HepG2 (cell line): ENCODE data around the gene SLCO2B1. TPM values are rescaled to one million over a fixed set of nuclear protein-coding genes. Genes with fewer than 3 reads are reported as not detected.

ENCODE experiments used
- KLF15 ChIP-seq: sonication (generic); formaldehyde crosslinking; IDR thresholded peaks from 2 replicates; pipeline ENCODE4 v1.8.1; 2023; ENCODE audit warnings: borderline replicate concordance, mild to moderate bottlenecking, inconsistent platforms, missing genetic modification reagents, mixed read lengths
- ONECUT2 ChIP-seq: sonication (generic); formaldehyde crosslinking; IDR thresholded peaks from 2 replicates; pipeline ENCODE4 v1.4.0; 2020; ENCODE audit warnings: missing genetic modification reagents
- ZBTB1 ChIP-seq: sonication (generic); formaldehyde crosslinking; IDR thresholded peaks from 2 replicates; pipeline ENCODE4 v1.4.0; 2020; ENCODE audit warnings: missing genetic modification reagents, borderline replicate concordance
- ZBTB7B ChIP-seq: sonication (generic); formaldehyde crosslinking; IDR thresholded peaks from 2 replicates; pipeline ENCODE4 v1.4.0; 2020; ENCODE audit warnings: missing genetic modification reagents
- ZNF207 ChIP-seq: fragments of 450-650 bp; IDR thresholded peaks from 2 replicates; pipeline ENCODE4 v1.6.1; 2016; ENCODE audit warnings: antibody characterized with exemption, borderline replicate concordance
- ZNF687 ChIP-seq: sonication (generic); formaldehyde crosslinking; IDR thresholded peaks from 2 replicates; pipeline ENCODE4 v1.5.1; 2020; ENCODE audit warnings: mild to moderate bottlenecking, missing genetic modification reagents, moderate library complexity
- ZNF883 ChIP-seq: sonication (generic); formaldehyde crosslinking; IDR thresholded peaks from 2 replicates; pipeline ENCODE4 v1.5.1; 2020; ENCODE audit warnings: mild to moderate bottlenecking, missing genetic modification reagents; ENCODE audit errors: not compliant biosample characterization
- ZSCAN25 ChIP-seq: sonication (generic); formaldehyde crosslinking; IDR thresholded peaks from 2 replicates; pipeline ENCODE4 v1.8.0; 2022; ENCODE audit warnings: mild to moderate bottlenecking, missing genetic modification reagents
- polyA plus RNA-seq, 8 experiments: library from polyadenylated mRNA; depleted of rRNA in 3 of 8; stranded (reverse) in 7 of 8; unstranded in 1 of 8; fragments of >200 nt; fragmentation: Illumina TruSeq in 4 of 8; extraction: Trizol in 4 of 8; gene quantifications; 2 replicates each; pipeline versions ENCODE4 v1.2.1 to v1.2.3, GENCODE V29; 2011 to 2016; ENCODE audit warnings: low read depth in 4 of 8, missing spikeins in 1 of 8, mixed read lengths in 1 of 8; ENCODE audit not compliant: insufficient read depth in 1 of 8
- total RNA-seq, 5 experiments: library from RNA; depleted of rRNA; stranded (reverse); fragments of >200 nt; fragmentation: Illumina TruSeq; extraction: Trizol; gene quantifications; 2 replicates each; pipeline ENCODE4 v1.2.3, GENCODE V29; 2016; ENCODE audit warnings: low read depth in 1 of 5
- TF ChIP-seq, protein P1 (sequence below): sonication (generic); formaldehyde crosslinking; IDR thresholded peaks from 2 replicates; pipeline ENCODE4 v1.4.0; 2020; ENCODE audit warnings: missing genetic modification reagents
- TF ChIP-seq, protein P2 (sequence below), 2 experiments: fragments of 450-650 bp in 1 of 2; sonication (generic) in 1 of 2; formaldehyde crosslinking; IDR thresholded peaks; 2 replicates each; pipeline versions ENCODE4 v1.5.0 to v1.8.0; 2020 to 2022; ENCODE audit warnings: mild to moderate bottlenecking in 1 of 2, missing genetic modification reagents in 1 of 2

SLCO2B1 gene
- total and polyA plus RNA-seq, 2 of the 13 experiments (the other 11 are each of a cell fraction or from before 2014, with no cell fraction given), result 15.3 to 19.8 TPM

GRCh38 chr11:75191330-75191717 is 40.4 kb downstream of the SLCO2B1 start (continued):
- TF ChIP-seq KLF15 (CRISPR knock-in tag) (no peak), ZSCAN25 (no peak), ONECUT2 (CRISPR knock-in tag) (no peak), ZNF687 (CRISPR knock-in tag) (0 out of 2 replicates have a peak, but pooled peaks have one; percentile 10), ZBTB7B (CRISPR knock-in tag) (no peak), ZNF883 (CRISPR knock-in tag) (peak; percentile 38), ZBTB1 (CRISPR knock-in tag) (no peak), ZNF207 (no peak)
- TF ChIP-seq, protein P1, sequence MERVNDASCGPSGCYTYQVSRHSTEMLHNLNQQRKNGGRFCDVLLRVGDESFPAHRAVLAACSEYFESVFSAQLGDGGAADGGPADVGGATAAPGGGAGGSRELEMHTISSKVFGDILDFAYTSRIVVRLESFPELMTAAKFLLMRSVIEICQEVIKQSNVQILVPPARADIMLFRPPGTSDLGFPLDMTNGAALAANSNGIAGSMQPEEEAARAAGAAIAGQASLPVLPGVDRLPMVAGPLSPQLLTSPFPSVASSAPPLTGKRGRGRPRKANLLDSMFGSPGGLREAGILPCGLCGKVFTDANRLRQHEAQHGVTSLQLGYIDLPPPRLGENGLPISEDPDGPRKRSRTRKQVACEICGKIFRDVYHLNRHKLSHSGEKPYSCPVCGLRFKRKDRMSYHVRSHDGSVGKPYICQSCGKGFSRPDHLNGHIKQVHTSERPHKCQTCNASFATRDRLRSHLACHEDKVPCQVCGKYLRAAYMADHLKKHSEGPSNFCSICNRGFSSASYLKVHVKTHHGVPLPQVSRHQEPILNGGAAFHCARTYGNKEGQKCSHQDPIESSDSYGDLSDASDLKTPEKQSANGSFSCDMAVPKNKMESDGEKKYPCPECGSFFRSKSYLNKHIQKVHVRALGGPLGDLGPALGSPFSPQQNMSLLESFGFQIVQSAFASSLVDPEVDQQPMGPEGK (CRISPR knock-in tag), result peak; percentile 23; the same call in 1 of the 2 replicates
- TF ChIP-seq, protein P2, sequence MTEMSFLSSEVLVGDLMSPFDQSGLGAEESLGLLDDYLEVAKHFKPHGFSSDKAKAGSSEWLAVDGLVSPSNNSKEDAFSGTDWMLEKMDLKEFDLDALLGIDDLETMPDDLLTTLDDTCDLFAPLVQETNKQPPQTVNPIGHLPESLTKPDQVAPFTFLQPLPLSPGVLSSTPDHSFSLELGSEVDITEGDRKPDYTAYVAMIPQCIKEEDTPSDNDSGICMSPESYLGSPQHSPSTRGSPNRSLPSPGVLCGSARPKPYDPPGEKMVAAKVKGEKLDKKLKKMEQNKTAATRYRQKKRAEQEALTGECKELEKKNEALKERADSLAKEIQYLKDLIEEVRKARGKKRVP (CRISPR knock-in tag; IDR thresholded peaks at IDR 0.05), result no peak
